Ovary (tissue), 9 donors: ENCODE results near the gene ARHGEF40. TPM values are rescaled to one million over a fixed set of nuclear protein-coding genes. Genes with fewer than 3 reads are reported as not detected.

Experiments used
- DNase-seq, 5 donors: peaks; one replicate each; pipeline ENCODE4 v3.0.0-alpha.2; 2019 to 2020
- H3K27ac ChIP-seq, 2 donors: fragments of 200-600 bp; one replicate each; pipeline versions ENCODE4 v1.5.1 to v1.8.0; 2019 to 2022
- H3K27me3 ChIP-seq: fragments of 200-600 bp; one replicate; pipeline ENCODE4 v1.8.0; 2022
- H3K36me3 ChIP-seq: fragments of 200-600 bp; sonication (generic); one replicate; pipeline ENCODE4 v1.5.1; 2019
- H3K4me1 ChIP-seq: one replicate; pipeline ENCODE4 v1.8.1; 2013; ENCODE audit warnings: mild to moderate bottlenecking, moderate library complexity; ENCODE audit not compliant: insufficient read depth
- H3K4me3 ChIP-seq: fragments of 200-600 bp; sonication (generic); one replicate; pipeline ENCODE4 v1.5.1; 2017
- H3K9me3 ChIP-seq, 2 donors: fragments of 200-600 bp in 1 of 2; sonication (generic) in 1 of 2; one replicate each; pipeline versions ENCODE4 v1.5.1 to v1.8.1; 2013 to 2019; ENCODE audit warnings: mild to moderate bottlenecking in 1 of 2, moderate library complexity in 1 of 2
- EP300 ChIP-seq: sonication (generic); formaldehyde crosslinking; IDR thresholded peaks from one replicate; pipeline ENCODE4 v1.6.1; 2017; ENCODE audit warnings: antibody characterized with exemption
- POLR2A ChIP-seq: fragments of 450-650 bp; IDR thresholded peaks from one replicate; pipeline ENCODE4 v1.6.1; 2017; ENCODE audit warnings: antibody characterized with exemption, mild to moderate bottlenecking, moderate library complexity
- WGBS, 3 donors: extraction: QIAGEN DNeasy Blood & Tissue Kit in 1 of 3; methylation state at CpG; one replicate each; pipeline versions ENCODE4 v1.1.5 to v1.1.7; 2013 to 2017; 5-methylcytosine and 5-hydroxymethylcytosine counted together
- intact Hi-C, 4 donors: fragments of 100-400 bp; cut with DNase I; formaldehyde crosslinking; loops; one replicate each; pipeline versions ENCODE4 v1.11.0 to v1.15.1; 2022 to 2023
- polyA plus RNA-seq, 2 donors: library from polyadenylated mRNA; stranded (reverse); fragments of 200-250 nt in 1 of 2; fragments of 350-450 nt in 1 of 2; fragmentation: Illumina TruSeq in 1 of 2; extraction: RNeasy Lipid Tissue Mini Kit (QIAGEN cat#74804) in 1 of 2; gene quantifications; one replicate each; pipeline ENCODE4 v1.2.3, GENCODE V29; 2013 to 2014
- total RNA-seq, 7 donors: library from RNA; depleted of rRNA in 2 of 7; stranded (reverse); fragments of >200 nt in 2 of 7; fragmentation: NEBNext Ultra II Directional in 3 of 7; extraction: Animal tissue kit (Norgen Biotek cat#: 25700) in 3 of 7; gene quantifications; one replicate each; pipeline versions ENCODE4 v1.1.0 to v1.2.4, GENCODE V29; 2016 to 2023
- TF ChIP-seq, protein P1 (sequence below), 3 donors: fragments of 450-650 bp in 2 of 3; fragments of 200-600 bp in 1 of 3; IDR thresholded peaks; one replicate each; pipeline versions ENCODE4 v1.5.1 to v1.8.0; 2016 to 2022; ENCODE audit warnings: antibody characterized with exemption in 3 of 3, mild to moderate bottlenecking in 1 of 3
- donor health status: DM: no; HTN: no; CAD: no; lungs with moderate emphysema.
- donor health status: DM: no; HTN: no; CAD: no.
- donor health status: Bipolar disorder and iron deficiency.
- donor health status: DM: yes; HTN: yes; CAD: no.
- donor health status: DM: no; HTN: no; CAD: no.
- donor health status: DM: yes; HTN: yes; CAD: no.

ARHGEF40 gene
- total and polyA plus RNA-seq, 9 donors, result 29.8 to 98.3 (median 52.4) TPM

DNA sequence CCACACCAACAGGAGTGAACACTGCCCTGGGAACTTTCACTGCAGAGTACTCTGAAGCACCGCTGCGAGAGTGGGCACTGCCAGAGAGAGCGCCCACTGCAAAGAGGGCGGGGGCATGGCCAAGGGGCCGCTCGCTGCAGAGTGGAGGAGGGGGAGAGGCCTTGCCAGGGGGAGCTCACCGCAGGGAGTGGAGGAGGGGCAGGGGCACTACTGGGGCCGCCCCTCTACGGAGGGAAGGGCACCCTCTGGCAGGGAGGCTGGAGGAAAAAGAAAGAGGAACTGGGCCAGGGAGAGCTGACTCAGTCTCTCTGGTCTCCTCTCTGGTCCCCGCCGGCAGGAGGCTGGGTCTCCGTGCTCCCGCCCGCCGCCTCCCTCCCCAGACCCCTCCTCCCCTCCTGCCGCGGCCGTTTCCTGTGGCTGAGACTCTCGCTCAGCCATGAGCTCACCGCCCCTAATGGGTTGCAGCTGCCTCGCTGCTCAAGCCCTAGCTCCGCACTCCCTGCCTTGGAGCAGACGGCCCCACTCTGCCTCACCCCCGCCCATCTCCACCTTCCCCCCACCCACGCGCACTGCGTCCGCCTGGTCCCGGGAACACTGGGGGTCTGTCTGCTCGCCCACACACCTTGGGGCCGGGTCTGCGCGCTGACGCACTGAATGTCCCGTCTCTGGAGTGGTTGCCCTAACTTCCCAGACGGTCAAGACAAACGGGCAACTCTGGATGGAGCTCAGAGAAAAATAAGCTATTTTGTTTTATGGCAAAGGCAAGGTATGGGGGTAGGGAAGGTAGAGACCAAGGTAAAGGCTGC lies 1.3 kb downstream of the ARHGEF40 start:
- WGBS, 3 donors, result 0 to 1% (median 0%) methylated on average over 30 to 37 of the region's 37 CpGs
- H3K4me1 ChIP-seq, result peaks cover 1% of the 10 kb centered on the region
- no peaks in the 10 kb centered on the region for H3K9me3 ChIP-seq
- no peaks in the 10 kb centered on the region for H3K27me3 ChIP-seq
- intact Hi-C loops, result loop anchor here in 1 of 4 donors (2.0 kb wide), 1 partner anchor 21 kb away; no protein-coding TSS in a partner anchor
- TF ChIP-seq EP300, result no peak
- TF ChIP-seq, protein P1, sequence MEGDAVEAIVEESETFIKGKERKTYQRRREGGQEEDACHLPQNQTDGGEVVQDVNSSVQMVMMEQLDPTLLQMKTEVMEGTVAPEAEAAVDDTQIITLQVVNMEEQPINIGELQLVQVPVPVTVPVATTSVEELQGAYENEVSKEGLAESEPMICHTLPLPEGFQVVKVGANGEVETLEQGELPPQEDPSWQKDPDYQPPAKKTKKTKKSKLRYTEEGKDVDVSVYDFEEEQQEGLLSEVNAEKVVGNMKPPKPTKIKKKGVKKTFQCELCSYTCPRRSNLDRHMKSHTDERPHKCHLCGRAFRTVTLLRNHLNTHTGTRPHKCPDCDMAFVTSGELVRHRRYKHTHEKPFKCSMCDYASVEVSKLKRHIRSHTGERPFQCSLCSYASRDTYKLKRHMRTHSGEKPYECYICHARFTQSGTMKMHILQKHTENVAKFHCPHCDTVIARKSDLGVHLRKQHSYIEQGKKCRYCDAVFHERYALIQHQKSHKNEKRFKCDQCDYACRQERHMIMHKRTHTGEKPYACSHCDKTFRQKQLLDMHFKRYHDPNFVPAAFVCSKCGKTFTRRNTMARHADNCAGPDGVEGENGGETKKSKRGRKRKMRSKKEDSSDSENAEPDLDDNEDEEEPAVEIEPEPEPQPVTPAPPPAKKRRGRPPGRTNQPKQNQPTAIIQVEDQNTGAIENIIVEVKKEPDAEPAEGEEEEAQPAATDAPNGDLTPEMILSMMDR (IDR thresholded peaks at IDR 0.05), result no peak
- no peak for TF ChIP-seq POLR2A
- H3K27ac ChIP-seq, result peak overlapping the region; percentile 94 to 95
- H3K4me3 ChIP-seq, result peak overlapping the region; percentile 91
- peak; percentile 85 to 87 (median 86) for DNase-seq
- no peaks in the 10 kb centered on the region for H3K36me3 ChIP-seq

GRCh38 chr14:21072031-21072473 lies 1.9 kb downstream of the ARHGEF40 start:
- TF ChIP-seq EP300, result no peak
- no peak for TF ChIP-seq POLR2A
- TF ChIP-seq, protein P1 (IDR thresholded peaks at IDR 0.05), result no peak
- Histone ChIP-seq H3K9me3 (no peaks in the 10 kb centered on the region), H3K36me3 (no peaks in the 10 kb centered on the region), H3K27ac (peak overlapping the region; percentile 94 to 95), H3K27me3 (no peaks in the 10 kb centered on the region), H3K4me1 (peaks cover 1% of the 10 kb centered on the region), H3K4me3 (peak overlapping the region; percentile 91)
- intact Hi-C loops, result no loop called here
- DNase-seq, result peak in 1 of 5 donors; percentile 37
- 6 to 19% (median 10%) methylated on average over 4 of the region's 4 CpGs for WGBS, 3 donors

DNA sequence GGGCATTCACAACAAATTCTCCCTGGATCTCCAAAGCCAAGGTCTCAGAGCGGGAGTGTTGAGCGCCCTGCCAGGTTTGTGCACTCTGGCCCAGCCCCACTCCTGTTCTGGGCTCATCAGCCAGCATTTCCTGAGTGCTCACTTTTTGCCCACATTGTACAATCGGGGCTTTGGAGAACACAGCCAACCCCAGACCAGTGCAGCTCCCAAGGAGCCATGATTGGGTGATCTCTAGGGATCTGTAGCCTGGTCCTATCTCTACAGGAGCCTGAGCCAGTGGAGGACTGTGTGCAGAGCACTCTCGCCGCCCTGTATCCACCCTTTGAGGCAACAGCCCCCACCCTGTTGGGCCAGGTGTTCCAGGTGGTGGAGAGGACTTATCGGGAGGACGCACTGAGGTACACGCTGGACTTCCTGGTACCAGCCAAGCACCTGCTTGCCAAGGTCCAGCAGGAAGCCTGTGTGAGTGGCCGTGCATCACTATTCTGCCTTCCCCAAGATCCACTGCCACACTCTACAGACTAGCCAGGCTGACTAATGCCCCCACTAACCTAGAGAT lies 2.8 kb downstream of the ARHGEF40 start:
- TF ChIP-seq POLR2A (no peak), EP300 (no peak)
- TF ChIP-seq, protein P1 (IDR thresholded peaks at IDR 0.05), result no peak
- no peaks in the 10 kb centered on the region for H3K27me3 ChIP-seq
- no peak overlapping the region for H3K4me3 ChIP-seq
- peaks cover 1% of the 10 kb centered on the region for H3K4me1 ChIP-seq
- intact Hi-C loops, result no loop called here
- WGBS, 3 donors, result 82 to 88% (median 86%) methylated on average over 9 of the region's 9 CpGs
- H3K9me3 ChIP-seq, result no peaks in the 10 kb centered on the region
- no peaks in the 10 kb centered on the region for H3K36me3 ChIP-seq
- peak in 1 of 5 donors; percentile 31 for DNase-seq
- H3K27ac ChIP-seq, result peak overlapping the region; percentile 94 to 95

- no peaks in the 10 kb centered on the region for H3K27me3 ChIP-seq
- H3K9me3 ChIP-seq, result no peaks in the 10 kb centered on the region
- peaks cover 1% of the 10 kb centered on the region for H3K4me1 ChIP-seq
- H3K27ac ChIP-seq, result no peak overlapping the region
- H3K36me3 ChIP-seq, result no peaks in the 10 kb centered on the region
- TF ChIP-seq, protein P1 (IDR thresholded peaks at IDR 0.05), result no peak
- no peak for TF ChIP-seq POLR2A
- no peak for TF ChIP-seq EP300
- intact Hi-C loops, result no loop called here
- no peak for DNase-seq
- 83 to 84% (median 84%) methylated on average over 7 to 9 of the region's 9 CpGs for WGBS, 3 donors
- H3K4me3 ChIP-seq, result no peak overlapping the region
These were observed 3.8 kb downstream of the ARHGEF40 start for GRCh38 chr14:21073921-21074320.
